ENCODE measurements around the gene ZDHHC14. TPM values are rescaled to one million over a fixed set of nuclear protein-coding genes. Genes with fewer than 3 reads are reported as not detected.
A peak's percentile ranks its signal among the peaks of the same experiment; 100 is the strongest.
"Not testable (repeated sequence)": the region's sequence is repeated elsewhere in the genome, so short reads cannot be mapped to it uniquely, and the experiment has no call there.

ZDHHC14 gene
- total and polyA plus RNA-seq, 8 donors = 8.2 to 33.2 (median 25.8) TPM

GRCh38 chr6:157586088-157586414 lies 205.1 kb downstream of the ZDHHC14 start:
- TF ChIP-seq, protein P1, sequence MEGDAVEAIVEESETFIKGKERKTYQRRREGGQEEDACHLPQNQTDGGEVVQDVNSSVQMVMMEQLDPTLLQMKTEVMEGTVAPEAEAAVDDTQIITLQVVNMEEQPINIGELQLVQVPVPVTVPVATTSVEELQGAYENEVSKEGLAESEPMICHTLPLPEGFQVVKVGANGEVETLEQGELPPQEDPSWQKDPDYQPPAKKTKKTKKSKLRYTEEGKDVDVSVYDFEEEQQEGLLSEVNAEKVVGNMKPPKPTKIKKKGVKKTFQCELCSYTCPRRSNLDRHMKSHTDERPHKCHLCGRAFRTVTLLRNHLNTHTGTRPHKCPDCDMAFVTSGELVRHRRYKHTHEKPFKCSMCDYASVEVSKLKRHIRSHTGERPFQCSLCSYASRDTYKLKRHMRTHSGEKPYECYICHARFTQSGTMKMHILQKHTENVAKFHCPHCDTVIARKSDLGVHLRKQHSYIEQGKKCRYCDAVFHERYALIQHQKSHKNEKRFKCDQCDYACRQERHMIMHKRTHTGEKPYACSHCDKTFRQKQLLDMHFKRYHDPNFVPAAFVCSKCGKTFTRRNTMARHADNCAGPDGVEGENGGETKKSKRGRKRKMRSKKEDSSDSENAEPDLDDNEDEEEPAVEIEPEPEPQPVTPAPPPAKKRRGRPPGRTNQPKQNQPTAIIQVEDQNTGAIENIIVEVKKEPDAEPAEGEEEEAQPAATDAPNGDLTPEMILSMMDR (IDR thresholded peaks at IDR 0.05) = no peak
- DNase-seq = no peak
- no peaks in the 10 kb centered on the region for H3K36me3 ChIP-seq
- ATAC-seq = no peak
- H3K27ac ChIP-seq = no peak overlapping the region
- peaks cover 0 to 17% of the 10 kb centered on the region in 2 donors for H3K9me3 ChIP-seq
- intact Hi-C loops (cut with DNase I) = no loop called here
- H3K4me3 ChIP-seq = no peak overlapping the region
- no peaks in the 10 kb centered on the region for H3K27me3 ChIP-seq
- H3K4me1 ChIP-seq = no peaks in the 10 kb centered on the region

DNA sequence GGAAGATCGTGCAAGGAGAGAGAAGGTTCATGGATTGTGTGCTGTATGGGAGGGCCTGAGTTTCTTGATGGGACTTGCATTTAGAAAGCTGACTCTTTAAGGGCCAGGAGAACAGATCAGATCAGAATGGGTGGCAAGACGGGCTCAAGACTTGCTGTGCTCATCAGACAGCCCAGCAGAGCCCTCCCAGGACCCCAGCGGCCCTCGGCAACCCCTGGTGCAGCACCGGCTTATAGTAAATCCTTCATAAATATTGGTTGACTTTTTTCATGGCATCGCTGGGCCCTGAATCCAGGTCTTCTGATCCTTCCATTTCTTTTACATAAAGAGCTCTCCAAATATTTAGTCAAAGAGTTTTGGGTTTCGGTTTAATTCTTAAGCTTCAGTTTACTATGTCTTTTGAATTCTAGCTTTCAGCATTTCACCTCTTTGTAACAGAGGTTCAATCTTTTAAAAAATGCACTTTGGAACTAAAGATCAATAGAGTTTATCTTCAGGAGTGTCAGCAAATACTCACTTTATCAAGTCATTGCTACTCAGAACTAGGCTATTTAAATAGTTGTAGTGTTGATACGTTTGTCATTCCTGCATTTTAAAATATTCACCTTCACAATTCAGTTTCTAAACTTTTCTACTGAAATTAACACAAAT lies 205.6 kb downstream of the ZDHHC14 start:
- Histone ChIP-seq H3K4me1 (no peaks in the 10 kb centered on the region), H3K27ac (no peak overlapping the region), H3K27me3 (no peaks in the 10 kb centered on the region), H3K9me3 (peaks cover 0 to 17% of the 10 kb centered on the region in 2 donors), H3K36me3 (no peaks in the 10 kb centered on the region), H3K4me3 (no peak overlapping the region)
- intact Hi-C loops (cut with DNase I) = no loop called here
- DNase-seq = no peak
- no peak for ATAC-seq
- TF ChIP-seq, protein P1 (IDR thresholded peaks at IDR 0.05) = no peak

DNA sequence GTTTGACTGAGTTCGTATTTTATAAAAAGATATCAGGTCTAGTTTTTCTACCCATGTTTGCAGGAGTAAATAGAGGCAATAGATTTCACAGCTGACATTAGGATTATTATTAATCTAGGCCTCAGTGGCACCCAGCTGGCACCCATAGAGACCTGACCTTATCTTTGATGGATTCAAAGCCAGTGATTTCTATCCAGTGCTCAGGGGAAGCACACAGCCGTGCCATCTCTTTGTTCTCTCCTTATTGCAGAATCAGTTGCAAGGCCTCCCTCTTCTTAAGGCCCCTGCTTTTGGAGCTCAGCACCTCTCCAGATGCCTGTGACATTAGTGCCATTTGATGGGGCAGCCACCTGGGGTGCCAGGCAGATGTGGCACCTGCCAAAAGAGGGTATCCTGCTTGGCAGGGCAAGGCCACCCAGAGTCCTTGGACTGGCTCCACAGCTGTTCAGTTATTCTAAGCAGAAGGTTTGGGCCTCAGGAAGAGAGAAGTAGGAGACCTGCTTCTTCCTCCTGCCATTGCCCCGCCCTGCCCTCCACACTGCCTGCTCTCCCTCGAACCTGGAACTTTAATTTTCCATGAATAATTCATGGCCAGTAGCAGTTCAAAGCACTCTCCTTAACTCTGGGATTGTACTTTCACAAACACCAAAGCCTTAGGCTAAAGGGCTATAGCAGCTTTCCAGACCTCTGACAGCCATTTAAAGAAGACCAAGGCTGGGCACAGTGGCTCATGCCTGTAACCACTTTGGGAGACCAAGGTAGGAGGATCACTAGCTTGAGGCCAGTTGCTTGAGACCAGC lies 206.3 kb downstream of the ZDHHC14 start:
- Histone ChIP-seq H3K36me3 (no peaks in the 10 kb centered on the region), H3K27ac (no peak overlapping the region), H3K27me3 (no peaks in the 10 kb centered on the region), H3K9me3 (peaks cover 0 to 17% of the 10 kb centered on the region in 2 donors), H3K4me3 (no peak overlapping the region), H3K4me1 (no peaks in the 10 kb centered on the region)
- DNase-seq = no peak
- intact Hi-C loops (cut with DNase I) = no loop called here
- no peak for ATAC-seq
- TF ChIP-seq, protein P1 (IDR thresholded peaks at IDR 0.05) = no peak

DNA sequence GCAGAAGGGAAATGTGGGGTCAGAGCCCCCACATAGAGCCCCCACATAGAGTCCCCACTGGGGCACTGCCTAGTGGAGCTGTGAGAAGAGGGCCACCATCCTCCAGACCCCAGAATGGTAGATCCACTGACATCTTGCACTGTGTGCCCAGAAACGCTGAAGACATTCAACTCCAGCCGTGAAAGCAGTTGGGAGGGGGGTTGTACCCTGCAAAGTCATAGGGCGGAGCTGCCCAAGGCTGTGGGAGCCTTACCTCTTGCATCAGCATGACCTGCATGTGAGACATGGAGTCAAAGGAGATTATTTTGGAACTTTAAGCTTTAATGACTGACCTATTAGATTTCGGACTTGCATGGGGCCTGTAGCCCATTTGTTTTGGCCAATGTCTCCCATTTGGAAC lies 209.7 kb downstream of the ZDHHC14 start:
- intact Hi-C loops (cut with DNase I); DNase-seq; H3K4me1 ChIP-seq; ATAC-seq; H3K36me3 ChIP-seq; H3K27me3 ChIP-seq; H3K27ac ChIP-seq; H3K4me3 ChIP-seq: not testable (repeated sequence)
- peaks cover 0 to 17% of the 10 kb centered on the region in 2 donors for H3K9me3 ChIP-seq

GRCh38 chr6:157592541-157592940 lies 211.6 kb downstream of the ZDHHC14 start:
- no peak overlapping the region for H3K4me3 ChIP-seq
- no peak for DNase-seq
- intact Hi-C loops (cut with DNase I) = no loop called here
- H3K4me1 ChIP-seq = peaks cover 2 to 3% of the 10 kb centered on the region in 2 donors
- TF ChIP-seq, protein P1 (IDR thresholded peaks at IDR 0.05) = no peak
- H3K36me3 ChIP-seq = no peaks in the 10 kb centered on the region
- H3K27me3 ChIP-seq = no peaks in the 10 kb centered on the region
- ATAC-seq = peak; percentile 34
- H3K27ac ChIP-seq = no peak overlapping the region
- H3K9me3 ChIP-seq = peaks cover 0 to 17% of the 10 kb centered on the region in 2 donors

Measured in left lung (tissue), 10 donors.